ENCODE results near the gene ATG4C.
"Not testable (repeated sequence)": the region's sequence is repeated elsewhere in the genome, so short reads cannot be mapped to it uniquely, and the experiment has no call there.

Gene ATG4C

DNA sequence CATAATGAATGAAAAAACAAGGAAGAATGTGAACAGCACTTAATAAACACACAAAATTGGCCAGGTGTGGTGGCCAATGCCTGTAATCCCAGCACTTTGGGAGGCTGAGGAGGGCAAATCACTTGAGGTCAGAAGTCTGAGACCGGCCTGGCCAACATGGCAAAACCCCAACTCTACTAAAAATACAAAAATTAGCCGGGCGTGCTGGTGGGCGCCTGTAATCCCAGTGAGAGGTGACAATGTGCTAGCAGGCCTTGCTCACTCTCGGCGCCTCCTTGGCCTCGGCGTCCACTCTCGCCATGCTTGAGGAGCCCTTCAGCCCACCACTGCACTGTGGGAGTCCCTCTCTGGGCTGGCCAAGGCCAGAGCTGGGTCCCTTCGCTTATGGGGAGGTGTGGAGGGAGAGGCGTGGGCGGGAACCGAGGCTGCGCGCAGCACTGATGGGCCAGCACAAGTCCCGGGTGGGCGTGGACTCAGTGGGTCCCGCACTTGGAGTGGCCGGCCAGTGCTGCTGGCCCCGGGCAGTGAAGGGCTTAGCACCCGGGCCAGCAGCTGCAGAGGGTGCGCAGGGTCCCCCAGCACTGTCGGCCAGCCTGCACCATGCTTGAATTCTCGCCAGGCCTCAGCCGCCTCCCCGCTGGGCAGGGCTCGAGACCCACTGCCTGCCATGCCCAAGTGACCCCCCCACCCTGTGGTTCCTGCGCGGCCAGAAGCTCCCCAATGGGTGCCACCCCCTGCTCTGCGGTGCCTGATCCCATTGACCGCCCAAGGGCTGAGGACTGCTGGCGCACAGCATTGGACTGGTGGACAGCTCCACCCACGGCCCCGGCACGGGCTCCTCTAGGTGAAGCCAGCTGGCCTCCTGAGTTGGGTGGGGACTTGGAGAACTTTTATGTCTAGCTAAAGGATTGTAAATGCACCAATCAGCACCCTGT lies 30.6 kb upstream of the ATG4C start:
- no peaks in the 10 kb centered on the region for H3K9me3 ChIP-seq (ENCODE audit: control insufficient read depth, insufficient read depth, low read length)
- no peaks in the 10 kb centered on the region for H3K4me1 ChIP-seq (ENCODE audit: control insufficient read depth, low read length)
- H3K4me3 ChIP-seq (ENCODE audit: low read length) = no peak overlapping the region
- no peaks in the 10 kb centered on the region for H4K20me1 ChIP-seq (ENCODE audit: control insufficient read depth, insufficient read depth, low read depth, low read length)
- H3K9me2 ChIP-seq (replicated peaks; ENCODE audit: control insufficient read depth, low read length) = no peaks in the 10 kb centered on the region
- no peaks in the 10 kb centered on the region for H3K27me3 ChIP-seq (ENCODE audit: control insufficient read depth, low read length)
- H3F3A ChIP-seq (ENCODE audit: control insufficient read depth, insufficient read depth) = no peaks in the 10 kb centered on the region
- no peaks in the 10 kb centered on the region for H3K79me2 ChIP-seq (ENCODE audit: control insufficient read depth, low read length)
- H3K27ac ChIP-seq (ENCODE audit: low read depth, low read length) = no peak overlapping the region
- TF ChIP-seq EZH2phosphoT487 (IDR thresholded peaks at IDR 0.05; ENCODE audit: borderline replicate concordance, low read length) = no peak
- TF ChIP-seq, protein P1, sequence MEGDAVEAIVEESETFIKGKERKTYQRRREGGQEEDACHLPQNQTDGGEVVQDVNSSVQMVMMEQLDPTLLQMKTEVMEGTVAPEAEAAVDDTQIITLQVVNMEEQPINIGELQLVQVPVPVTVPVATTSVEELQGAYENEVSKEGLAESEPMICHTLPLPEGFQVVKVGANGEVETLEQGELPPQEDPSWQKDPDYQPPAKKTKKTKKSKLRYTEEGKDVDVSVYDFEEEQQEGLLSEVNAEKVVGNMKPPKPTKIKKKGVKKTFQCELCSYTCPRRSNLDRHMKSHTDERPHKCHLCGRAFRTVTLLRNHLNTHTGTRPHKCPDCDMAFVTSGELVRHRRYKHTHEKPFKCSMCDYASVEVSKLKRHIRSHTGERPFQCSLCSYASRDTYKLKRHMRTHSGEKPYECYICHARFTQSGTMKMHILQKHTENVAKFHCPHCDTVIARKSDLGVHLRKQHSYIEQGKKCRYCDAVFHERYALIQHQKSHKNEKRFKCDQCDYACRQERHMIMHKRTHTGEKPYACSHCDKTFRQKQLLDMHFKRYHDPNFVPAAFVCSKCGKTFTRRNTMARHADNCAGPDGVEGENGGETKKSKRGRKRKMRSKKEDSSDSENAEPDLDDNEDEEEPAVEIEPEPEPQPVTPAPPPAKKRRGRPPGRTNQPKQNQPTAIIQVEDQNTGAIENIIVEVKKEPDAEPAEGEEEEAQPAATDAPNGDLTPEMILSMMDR (IDR thresholded peaks at IDR 0.05; ENCODE audit: low read depth, low read length, poor library complexity, severe bottlenecking) = no peak
- no peaks in the 10 kb centered on the region for H3K36me3 ChIP-seq (ENCODE audit: control insufficient read depth, low read length)
- H3K4me2 ChIP-seq (ENCODE audit: low read length) = no peak overlapping the region

DNA sequence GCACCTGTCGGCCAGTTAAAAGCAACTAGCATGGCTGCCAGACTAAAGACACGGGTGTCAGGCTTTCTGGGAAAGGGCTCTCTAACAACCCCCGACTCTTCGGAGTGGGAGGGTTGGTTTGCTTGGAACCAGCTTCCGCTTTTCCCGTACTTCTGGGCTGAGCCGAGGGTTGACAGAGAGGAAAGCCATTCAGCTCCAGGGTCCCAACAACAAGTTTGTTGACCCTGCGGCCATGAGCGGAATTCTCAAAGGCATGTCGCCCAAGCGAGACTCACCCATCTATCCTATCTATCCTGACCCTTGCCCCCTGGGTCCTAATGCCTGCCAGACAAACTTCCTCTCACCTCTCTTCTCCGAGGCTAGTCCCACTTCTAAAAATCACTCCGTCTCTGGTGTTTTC lies 29.0 kb upstream of the ATG4C start:
- not testable (repeated sequence) for H3K4me3 ChIP-seq (ENCODE audit: low read length); H3K27me3 ChIP-seq (ENCODE audit: control insufficient read depth, low read length); H3K4me2 ChIP-seq (ENCODE audit: low read length); H4K20me1 ChIP-seq (ENCODE audit: control insufficient read depth, insufficient read depth, low read depth, low read length); H3F3A ChIP-seq (ENCODE audit: control insufficient read depth, insufficient read depth); H3K36me3 ChIP-seq (ENCODE audit: control insufficient read depth, low read length); H3K79me2 ChIP-seq (ENCODE audit: control insufficient read depth, low read length); H3K9me3 ChIP-seq (ENCODE audit: control insufficient read depth, insufficient read depth, low read length); H3K27ac ChIP-seq (ENCODE audit: low read depth, low read length); H3K4me1 ChIP-seq (ENCODE audit: control insufficient read depth, low read length); H3K9me2 ChIP-seq (replicated peaks; ENCODE audit: control insufficient read depth, low read length)

DNA sequence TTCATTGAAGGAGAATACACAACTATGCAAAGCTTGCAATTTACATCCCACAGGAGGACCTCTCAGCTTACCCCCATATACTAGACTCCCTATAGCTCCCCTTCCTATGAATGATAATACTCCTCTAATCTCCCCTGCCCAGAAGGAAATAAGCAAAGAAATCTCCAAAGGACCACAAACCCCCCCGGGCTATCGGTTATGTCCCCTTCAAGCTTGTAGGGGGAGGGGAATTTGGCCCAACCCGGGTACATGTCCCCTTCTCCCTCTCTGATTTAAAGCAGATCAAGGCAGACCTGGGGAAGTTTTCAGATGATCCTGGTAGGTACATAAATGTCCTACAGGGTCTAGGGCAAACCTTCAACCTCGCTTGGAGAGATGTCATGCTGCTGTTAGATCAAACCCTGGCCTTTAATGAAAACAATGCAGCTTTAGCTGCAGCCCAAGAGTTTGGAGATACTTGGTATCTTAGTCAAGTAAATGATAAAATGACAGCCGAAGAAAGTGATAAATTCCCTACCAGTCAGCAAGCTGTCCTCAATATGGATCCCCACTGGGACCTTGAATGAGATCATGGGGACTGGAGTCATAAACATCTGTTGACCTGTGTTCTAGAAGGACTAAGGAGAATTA lies 27.6 kb upstream of the ATG4C start:
- H3K9me3 ChIP-seq (ENCODE audit: control insufficient read depth, insufficient read depth, low read length); H3K4me3 ChIP-seq (ENCODE audit: low read length); H3K27ac ChIP-seq (ENCODE audit: low read depth, low read length); H3K4me1 ChIP-seq (ENCODE audit: control insufficient read depth, low read length); H4K20me1 ChIP-seq (ENCODE audit: control insufficient read depth, insufficient read depth, low read depth, low read length); H3K9me2 ChIP-seq (replicated peaks; ENCODE audit: control insufficient read depth, low read length); H3K4me2 ChIP-seq (ENCODE audit: low read length); H3K36me3 ChIP-seq (ENCODE audit: control insufficient read depth, low read length); H3K79me2 ChIP-seq (ENCODE audit: control insufficient read depth, low read length); H3K27me3 ChIP-seq (ENCODE audit: control insufficient read depth, low read length); H3F3A ChIP-seq (ENCODE audit: control insufficient read depth, insufficient read depth): not testable (repeated sequence)

DNA sequence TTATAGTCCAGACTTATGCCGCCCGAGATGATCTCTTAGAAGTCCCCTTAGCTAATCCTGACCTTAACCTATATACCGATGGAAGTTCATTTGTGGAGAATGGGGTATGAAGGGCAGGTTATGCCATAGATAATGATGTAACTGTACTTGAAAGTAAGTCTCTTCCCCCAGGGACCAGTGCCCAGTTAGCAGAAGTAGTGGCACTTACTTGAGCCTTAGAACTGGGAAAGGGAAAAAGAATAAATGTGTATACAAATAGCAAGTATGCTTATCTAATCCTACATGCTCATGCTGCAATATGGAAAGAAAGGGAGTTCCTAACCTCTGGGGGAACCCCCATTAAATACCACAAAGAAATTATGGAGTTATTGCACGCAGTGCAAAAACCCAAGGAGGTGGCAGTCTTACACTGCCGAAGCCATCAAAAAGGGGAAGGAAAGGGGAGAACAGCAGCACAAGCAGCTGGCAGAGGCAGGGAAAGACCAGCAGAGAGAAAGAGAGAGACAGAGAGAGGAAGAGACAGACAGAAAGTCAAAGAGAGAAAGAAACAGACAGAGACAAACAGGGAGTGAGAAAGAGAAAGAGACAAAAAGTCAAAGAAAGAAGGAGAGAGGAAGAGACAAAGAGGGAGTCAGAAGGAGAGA lies 24.6 kb upstream of the ATG4C start:
- H3K4me3 ChIP-seq (ENCODE audit: low read length); H3K9me2 ChIP-seq (replicated peaks; ENCODE audit: control insufficient read depth, low read length); H3K79me2 ChIP-seq (ENCODE audit: control insufficient read depth, low read length); H3K36me3 ChIP-seq (ENCODE audit: control insufficient read depth, low read length); H3K27me3 ChIP-seq (ENCODE audit: control insufficient read depth, low read length); H3F3A ChIP-seq (ENCODE audit: control insufficient read depth, insufficient read depth); H3K9me3 ChIP-seq (ENCODE audit: control insufficient read depth, insufficient read depth, low read length); H4K20me1 ChIP-seq (ENCODE audit: control insufficient read depth, insufficient read depth, low read depth, low read length); H3K4me2 ChIP-seq (ENCODE audit: low read length); H3K4me1 ChIP-seq (ENCODE audit: control insufficient read depth, low read length); H3K27ac ChIP-seq (ENCODE audit: low read depth, low read length): not testable (repeated sequence)

DNA sequence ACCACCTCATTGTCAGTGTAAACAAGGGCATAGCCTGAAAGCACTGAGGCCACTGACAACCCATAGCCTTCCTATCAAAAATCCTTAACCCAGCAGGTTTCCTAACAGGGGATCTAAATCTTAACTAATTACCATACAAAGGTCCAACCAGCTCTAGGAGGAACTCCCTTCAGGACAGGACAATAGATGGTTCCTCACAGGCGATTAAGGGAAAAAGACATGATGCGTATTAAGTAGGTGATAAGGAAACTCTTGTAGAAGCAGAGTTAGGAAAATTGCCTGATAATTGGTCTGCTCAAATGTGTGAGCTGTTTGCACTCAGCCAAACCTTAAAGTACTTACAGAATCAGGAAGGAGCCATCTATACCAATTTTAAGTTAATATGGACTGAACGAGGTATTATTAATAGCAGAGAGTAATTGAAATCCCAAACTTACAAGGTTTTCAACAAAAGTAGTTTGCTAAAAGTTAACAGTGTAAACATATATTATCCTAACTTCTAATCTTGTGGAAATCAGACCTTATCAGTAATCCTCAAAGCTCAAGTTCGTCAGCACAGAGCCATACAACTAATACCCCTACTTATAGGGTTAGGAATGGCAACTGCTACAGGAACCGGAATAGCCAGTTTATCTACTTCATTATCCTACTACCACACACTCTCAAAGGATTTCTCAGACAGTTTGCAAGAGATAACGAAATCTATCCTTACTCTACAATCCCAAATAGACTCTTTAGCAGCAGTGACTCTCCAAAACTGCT lies 23.7 kb upstream of the ATG4C start:
- not testable (repeated sequence) for H3K79me2 ChIP-seq (ENCODE audit: control insufficient read depth, low read length); H3K27ac ChIP-seq (ENCODE audit: low read depth, low read length); H3K4me1 ChIP-seq (ENCODE audit: control insufficient read depth, low read length); H3K36me3 ChIP-seq (ENCODE audit: control insufficient read depth, low read length); H3K4me2 ChIP-seq (ENCODE audit: low read length); H3K27me3 ChIP-seq (ENCODE audit: control insufficient read depth, low read length); H3K9me3 ChIP-seq (ENCODE audit: control insufficient read depth, insufficient read depth, low read length); H3K4me3 ChIP-seq (ENCODE audit: low read length); H4K20me1 ChIP-seq (ENCODE audit: control insufficient read depth, insufficient read depth, low read depth, low read length); H3F3A ChIP-seq (ENCODE audit: control insufficient read depth, insufficient read depth); H3K9me2 ChIP-seq (replicated peaks; ENCODE audit: control insufficient read depth, low read length)

DNA sequence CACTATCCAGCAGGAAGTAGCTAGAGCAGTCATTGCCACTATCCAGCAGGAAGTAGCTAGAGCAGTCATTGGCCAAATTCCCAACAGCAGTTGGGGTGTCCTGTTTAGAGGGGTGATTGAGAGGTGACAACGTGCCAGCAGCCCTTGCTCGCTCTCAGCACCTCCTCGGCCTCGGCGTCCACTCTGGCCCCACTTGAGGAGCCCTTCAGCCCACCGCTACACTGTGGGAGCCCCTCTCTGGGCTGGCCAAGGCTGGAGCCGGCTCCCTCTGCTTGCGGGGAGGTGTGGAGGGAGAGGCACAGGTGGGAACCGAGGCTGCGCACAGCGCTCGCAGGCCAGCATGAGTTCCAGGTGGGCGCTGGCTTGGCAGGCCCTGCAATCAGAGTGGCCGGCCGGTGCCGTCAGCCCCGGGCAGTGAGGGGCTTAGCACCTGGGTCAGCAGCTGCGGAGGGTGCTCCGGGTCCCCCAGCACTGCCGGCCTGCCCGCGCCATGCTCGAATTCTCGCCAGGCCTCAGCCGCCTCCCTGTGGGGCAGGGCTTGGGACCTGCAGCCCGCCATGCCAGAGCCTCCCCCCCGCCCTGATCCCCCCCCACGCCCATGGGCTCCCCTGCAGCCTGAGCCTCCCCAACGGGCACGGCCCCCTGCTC lies 22.6 kb upstream of the ATG4C start:
- H3K9me3 ChIP-seq (ENCODE audit: control insufficient read depth, insufficient read depth, low read length); H3K9me2 ChIP-seq (replicated peaks; ENCODE audit: control insufficient read depth, low read length); H3K4me2 ChIP-seq (ENCODE audit: low read length); H3K27me3 ChIP-seq (ENCODE audit: control insufficient read depth, low read length); H3K36me3 ChIP-seq (ENCODE audit: control insufficient read depth, low read length); H3K27ac ChIP-seq (ENCODE audit: low read depth, low read length); H3F3A ChIP-seq (ENCODE audit: control insufficient read depth, insufficient read depth); H3K79me2 ChIP-seq (ENCODE audit: control insufficient read depth, low read length); H4K20me1 ChIP-seq (ENCODE audit: control insufficient read depth, insufficient read depth, low read depth, low read length); H3K4me3 ChIP-seq (ENCODE audit: low read length); H3K4me1 ChIP-seq (ENCODE audit: control insufficient read depth, low read length): not testable (repeated sequence)
